GM12891 (cell line): ENCODE measurements around the gene PPP2R5D. TPM values are rescaled to one million over a fixed set of nuclear protein-coding genes. Genes with fewer than 3 reads are reported as not detected.
"Not testable (repeated sequence)": the region's sequence is repeated elsewhere in the genome, so short reads cannot be mapped to it uniquely, and the experiment has no call there.

Experiments used
- DNase-seq: peaks from one replicate; pipeline ENCODE4 v3.0.0; 2011; ENCODE audit warnings: low spot score; ENCODE audit not compliant: insufficient read length
- FAIRE-seq: peaks from 2 replicates; lab custom pipeline; 2011; peaks lifted over from hg19 to GRCh38; lab: Jason Lieb, UNC
- PAX5 ChIP-seq: IDR thresholded peaks from 2 replicates; pipeline ENCODE4 v1.6.1; 2011; ENCODE audit warnings: low read length, moderate library complexity, mild to moderate bottlenecking; ENCODE audit not compliant: insufficient read depth, severe bottlenecking
- POLR2A ChIP-seq: IDR thresholded peaks from 2 replicates; pipeline ENCODE4 v1.6.1; 2011; ENCODE audit warnings: low read depth, low read length, control low read depth
- POLR2AphosphoS5 ChIP-seq: IDR thresholded peaks from 2 replicates; pipeline ENCODE4 v1.6.1; 2011; ENCODE audit warnings: low read depth, low read length, control low read depth
- POU2F2 ChIP-seq: IDR thresholded peaks from 2 replicates; pipeline ENCODE4 v1.6.1; 2011; ENCODE audit warnings: low read depth, mild to moderate bottlenecking, control low read depth, low read length, moderate library complexity
- SPI1 ChIP-seq: IDR thresholded peaks from 2 replicates; pipeline ENCODE4 v1.6.1; 2011; ENCODE audit warnings: low read depth, low read length, control low read depth
- TAF1 ChIP-seq: IDR thresholded peaks from 2 replicates; pipeline ENCODE4 v1.6.1; 2011; ENCODE audit warnings: low read depth, low read length, control low read depth
- polyA plus RNA-seq: library from polyadenylated mRNA; unstranded; fragments of >200 nt; gene quantifications from one replicate; pipeline ENCODE4 v1.2.1, GENCODE V29; 2012; ENCODE audit warnings: low read depth, missing spikeins, inconsistent platforms; ENCODE audit not compliant: missing spikeins

The PPP2R5D gene
- polyA plus RNA-seq, result 19.7 TPM

DNA sequence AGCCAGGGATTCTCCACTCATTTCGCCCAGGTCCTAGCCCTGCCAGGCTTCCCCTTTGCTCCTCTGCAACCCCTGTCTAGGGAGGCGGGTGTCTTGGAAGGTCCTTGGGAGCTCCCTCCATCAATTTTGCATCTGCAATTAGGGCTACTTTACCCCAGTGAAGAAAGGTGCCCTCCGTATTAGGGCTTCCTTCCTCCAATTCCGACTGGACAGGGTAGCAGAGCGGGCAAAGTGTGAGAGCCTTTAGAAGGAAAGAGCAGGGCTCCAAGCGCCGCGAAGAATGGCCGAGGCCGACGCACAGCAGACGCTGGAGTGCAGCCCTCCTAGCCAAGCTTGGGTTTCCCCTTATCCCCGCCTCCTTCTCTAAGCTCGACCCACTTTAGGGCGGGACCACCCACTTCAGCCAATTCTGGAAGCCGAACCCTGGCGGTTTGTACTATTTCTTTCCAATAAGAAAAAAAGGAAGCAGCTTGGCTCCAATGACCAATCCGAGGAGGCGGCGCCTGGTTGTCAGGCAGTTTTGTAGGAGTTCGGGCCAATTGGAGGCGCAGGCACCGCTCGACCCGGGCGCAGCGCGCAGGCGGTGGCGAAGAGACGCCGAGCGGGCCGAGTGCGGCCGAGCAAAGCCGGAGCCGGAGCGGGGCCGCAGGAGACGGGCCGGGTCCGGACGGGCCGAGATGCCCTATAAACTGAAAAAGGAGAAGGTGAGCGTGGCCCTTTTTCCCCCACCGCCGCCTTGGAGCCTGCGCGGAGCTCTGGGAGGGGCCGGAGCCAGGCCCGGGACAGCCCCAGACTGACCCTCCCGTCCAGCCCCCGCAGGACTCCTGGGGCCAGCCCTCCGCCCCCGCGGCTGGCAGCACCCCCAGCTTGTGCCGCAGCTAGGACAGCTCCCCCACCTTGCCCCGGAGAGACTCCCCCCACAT is at the start of gene PPP2R5D:
Gene PPP2R5D, plus strand, starts transcription at position 570 of the 923 bp plus-strand sequence. Its CDS starts 108 bp downstream, at position 678.
- FAIRE-seq (peak; percentile 93), DNase-seq (peak; percentile 96)
- TF ChIP-seq POLR2AphosphoS5 (peak; percentile 84), SPI1 (0 out of 2 replicates have a peak, but pooled peaks have one; percentile 10), POLR2A (peak; percentile 91), POU2F2 (0 out of 2 replicates have a peak, but pooled peaks have one; percentile 15), TAF1 (peak; percentile 81), PAX5 (peak; percentile 29)

DNA sequence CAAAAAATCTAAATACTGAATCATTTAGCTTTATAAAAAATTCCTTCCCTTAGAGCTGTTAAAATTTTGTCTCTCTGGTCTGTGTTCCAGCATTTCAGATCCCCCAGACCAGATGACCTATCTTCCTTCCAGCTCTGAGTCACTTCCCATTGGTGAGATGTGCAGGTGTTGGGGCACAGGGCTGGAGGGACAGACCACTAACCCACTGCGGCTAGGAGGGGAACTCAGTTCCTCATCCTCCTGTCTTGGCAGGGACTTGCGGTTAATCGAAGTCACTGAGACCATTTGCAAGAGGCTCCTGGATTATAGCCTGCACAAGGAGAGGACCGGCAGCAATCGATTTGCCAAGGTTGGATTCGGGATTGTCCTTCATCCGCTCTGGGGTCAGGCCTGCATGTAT is 49.0 kb upstream of the PPP2R5D start:
- FAIRE-seq (no peak), DNase-seq (no peak)
- no peak for TF ChIP-seq POLR2A
- TF ChIP-seq SPI1, result peak; percentile 88

DNA sequence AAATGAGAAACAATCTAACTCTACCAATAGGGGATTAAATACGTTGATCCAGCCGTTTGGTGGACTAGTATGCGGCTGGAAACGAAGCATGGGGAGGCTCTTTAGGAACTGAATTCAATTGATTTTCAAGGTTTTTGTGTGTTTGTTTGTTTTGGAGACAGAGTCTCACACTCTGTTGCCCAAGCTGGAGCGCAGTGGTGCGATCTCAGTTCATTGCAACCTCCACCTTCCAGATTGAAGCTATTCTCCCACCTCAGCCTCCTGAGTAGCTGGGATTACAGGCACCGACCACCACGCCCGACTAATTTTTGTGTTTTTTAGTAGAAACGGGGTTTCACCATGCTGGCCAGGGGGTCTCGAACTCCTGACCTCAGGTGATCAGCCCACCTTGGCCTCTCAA is 48.0 kb upstream of the PPP2R5D start:
- FAIRE-seq (no peak), DNase-seq (no peak)
- TF ChIP-seq POLR2AphosphoS5, result no peak
- TF ChIP-seq SPI1, result no peak
- no peak for TF ChIP-seq POU2F2
- no peak for TF ChIP-seq POLR2A
- no peak for TF ChIP-seq TAF1
- TF ChIP-seq PAX5, result no peak

DNA sequence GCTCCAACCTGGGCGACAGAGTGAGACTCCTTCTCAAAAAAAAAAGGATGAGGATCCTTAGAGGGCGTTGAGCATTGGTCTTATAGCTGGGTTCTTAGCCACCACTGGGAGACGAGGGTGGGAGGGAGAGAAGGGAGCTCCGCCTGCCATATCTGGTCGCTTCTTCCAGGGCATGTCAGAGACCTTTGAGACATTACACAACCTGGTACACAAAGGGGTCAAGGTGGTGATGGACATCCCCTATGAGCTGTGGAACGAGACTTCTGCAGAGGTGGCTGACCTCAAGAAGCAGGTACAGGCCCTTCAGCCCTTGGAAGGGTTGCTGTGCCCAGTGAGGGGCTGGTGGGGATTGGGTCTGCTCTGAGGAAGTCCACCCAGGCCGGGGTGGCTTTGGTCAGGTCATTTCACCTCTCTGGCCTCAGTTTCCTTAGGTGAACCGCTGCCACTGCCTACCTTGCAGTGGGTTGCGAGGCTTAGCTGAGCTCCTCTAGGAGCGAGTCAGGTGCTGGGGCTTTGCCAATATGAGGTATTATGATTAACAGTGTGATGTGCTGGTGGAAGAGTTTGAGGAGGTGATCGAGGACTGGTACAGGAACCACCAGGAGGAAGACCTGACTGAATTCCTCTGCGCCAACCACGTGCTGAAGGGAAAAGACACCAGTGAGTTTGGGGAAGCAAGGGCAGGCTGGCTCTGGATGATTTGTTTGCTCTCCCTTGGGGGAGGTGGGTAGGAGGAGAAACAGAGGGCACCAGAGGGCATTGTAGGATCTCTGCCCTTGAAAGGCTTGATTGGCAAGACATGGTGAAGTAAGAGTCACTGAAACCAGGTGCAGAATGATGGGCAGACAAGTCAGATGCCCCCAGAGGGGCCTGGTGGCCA is 46.6 kb upstream of the PPP2R5D start:
- FAIRE-seq (no peak), DNase-seq (no peak)
- no peak for TF ChIP-seq PAX5
- no peak for TF ChIP-seq POLR2A
- no peak for TF ChIP-seq TAF1
- no peak; the same call in 1 of the 2 replicates for TF ChIP-seq POLR2AphosphoS5
- no peak for TF ChIP-seq POU2F2
- no peak for TF ChIP-seq SPI1

DNA sequence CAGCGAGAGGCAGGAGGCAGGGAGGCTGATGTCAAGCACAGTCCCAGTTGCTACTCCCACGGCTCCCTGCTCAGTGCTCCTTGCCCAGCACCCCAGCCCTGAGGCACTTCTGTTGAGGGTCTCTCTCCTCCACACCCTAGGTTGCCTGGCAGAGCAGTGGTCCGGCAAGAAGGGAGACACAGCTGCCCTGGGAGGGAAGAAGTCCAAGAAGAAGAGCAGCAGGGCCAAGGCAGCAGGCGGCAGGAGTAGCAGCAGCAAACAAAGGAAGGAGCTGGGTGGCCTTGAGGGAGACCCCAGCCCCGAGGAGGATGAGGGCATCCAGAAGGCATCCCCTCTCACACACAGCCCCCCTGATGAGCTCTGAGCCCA is 46.0 kb upstream of the PPP2R5D start:
- DNase-seq, result no peak
- TF ChIP-seq POLR2AphosphoS5 (no peak), TAF1 (no peak), SPI1 (no peak), PAX5 (no peak)
- no peak for FAIRE-seq

DNA sequence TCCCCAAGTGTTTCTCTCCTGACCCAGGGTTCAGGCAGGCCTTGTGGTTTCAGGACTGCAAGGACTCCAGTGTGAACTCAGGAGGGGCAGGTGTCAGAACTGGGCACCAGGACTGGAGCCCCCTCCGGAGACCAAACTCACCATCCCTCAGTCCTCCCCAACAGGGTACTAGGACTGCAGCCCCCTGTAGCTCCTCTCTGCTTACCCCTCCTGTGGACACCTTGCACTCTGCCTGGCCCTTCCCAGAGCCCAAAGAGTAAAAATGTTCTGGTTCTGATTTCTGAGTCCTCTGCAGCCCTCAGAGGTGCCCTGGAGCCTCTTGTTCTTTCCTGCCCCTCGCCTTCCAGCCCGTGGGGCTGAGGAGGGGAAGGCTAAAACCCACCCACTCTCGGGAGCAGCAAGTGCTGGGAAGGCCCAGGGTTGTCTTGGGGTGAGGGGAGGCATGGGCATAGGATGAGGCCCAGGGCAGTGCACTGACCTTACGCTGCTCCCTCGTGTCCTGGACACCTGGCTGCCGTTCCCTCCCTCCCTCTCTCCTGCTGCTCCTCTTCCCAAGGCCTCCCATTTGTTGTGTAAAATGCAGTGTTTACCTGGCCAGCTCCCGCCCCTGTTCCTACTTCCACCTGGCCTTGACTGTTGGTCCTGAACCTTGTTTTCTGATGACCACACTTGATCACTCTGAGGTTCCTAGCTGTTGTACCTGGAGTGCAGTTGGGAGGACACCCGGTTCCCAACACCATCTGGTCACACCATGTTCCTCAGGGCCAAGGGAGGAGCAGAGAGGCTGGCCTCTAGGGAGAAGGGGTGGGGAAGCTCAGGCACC is 45.2 kb upstream of the PPP2R5D start:
- no peak for FAIRE-seq
- TF ChIP-seq PAX5 (no peak), POLR2AphosphoS5 (peak; percentile 54), POLR2A (peak; percentile 51)
- no peak for DNase-seq

DNA sequence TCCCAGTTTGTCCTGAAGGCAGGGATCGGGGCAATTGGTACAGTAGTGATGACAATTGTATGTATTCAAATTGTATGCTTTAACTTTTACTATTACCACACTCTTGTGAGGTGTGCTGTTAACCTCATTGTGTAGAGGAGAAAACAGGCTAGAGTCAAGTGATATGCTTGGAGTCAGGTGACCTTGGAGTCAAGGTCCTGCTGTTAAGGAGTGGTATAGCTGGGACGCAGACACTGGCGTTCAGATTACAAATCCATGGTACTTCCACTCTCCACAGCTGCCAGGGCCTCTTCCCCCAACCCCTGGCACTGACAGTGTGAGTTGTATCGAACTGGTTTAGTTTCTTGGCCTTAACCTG is 44.6 kb upstream of the PPP2R5D start:
- TF ChIP-seq POLR2AphosphoS5 (no peak), PAX5 (no peak), TAF1 (no peak), POLR2A (no peak), SPI1 (no peak), POU2F2 (no peak)
- no peak for FAIRE-seq
- DNase-seq, result no peak

DNA sequence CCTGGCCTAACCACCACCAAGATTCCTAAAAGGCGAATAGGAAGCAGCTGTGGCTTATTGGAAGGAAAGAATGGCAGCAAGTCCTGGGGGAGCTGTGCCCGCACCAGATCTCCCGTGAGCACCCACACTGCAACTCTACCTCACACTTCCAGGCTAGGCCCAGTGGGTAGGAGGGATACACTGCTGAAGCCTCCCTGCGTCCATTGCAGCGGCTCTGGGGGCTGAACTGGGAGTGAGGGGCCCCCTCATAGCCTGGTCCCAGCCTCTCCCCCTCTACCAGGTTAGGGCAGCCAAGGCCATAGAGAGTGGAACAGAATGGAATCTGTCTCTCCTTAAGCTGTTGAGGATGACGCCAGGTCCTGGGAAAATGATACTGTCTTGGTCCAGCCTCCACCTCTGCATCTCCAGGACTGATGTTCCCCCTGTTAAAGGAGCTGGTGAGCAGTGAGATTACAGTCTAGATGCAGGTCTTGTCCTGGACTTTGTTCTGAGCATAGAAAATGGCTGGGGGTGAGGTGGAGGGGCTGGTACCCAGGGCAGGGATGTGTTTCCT is 43.8 kb upstream of the PPP2R5D start:
- FAIRE-seq, result no peak
- no peak for TF ChIP-seq SPI1
- peak; percentile 72; the same call in 1 of the 2 replicates for TF ChIP-seq POLR2AphosphoS5

DNA sequence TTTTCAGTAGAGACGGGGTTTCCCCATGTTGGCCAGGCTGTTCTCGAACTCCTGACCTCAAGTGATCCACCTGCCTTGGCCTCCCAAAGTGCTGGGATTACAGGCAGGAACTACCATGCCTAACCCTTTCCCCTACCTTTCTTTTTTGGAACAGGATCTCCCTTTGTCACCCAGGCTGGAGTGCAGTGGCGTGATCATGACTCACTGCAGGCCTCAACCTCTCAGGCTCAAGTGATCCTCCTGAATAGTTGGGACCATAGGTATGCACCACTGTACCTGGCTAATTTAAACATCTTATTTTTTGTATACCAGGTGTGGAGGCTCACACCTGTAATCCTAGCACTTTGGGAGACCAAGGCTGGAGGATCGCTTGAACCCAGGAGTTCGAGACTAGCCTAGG is 43.0 kb upstream of the PPP2R5D start:
- not testable (repeated sequence) for FAIRE-seq

More for the DNA sequence above, 43.8 kb upstream of the PPP2R5D start:
- DNase-seq, result no peak

More for the DNA sequence above, 43.0 kb upstream of the PPP2R5D start:
- DNase-seq, result not testable (repeated sequence)
